ENCODE results near the gene LCOR.

LCOR gene

DNA sequence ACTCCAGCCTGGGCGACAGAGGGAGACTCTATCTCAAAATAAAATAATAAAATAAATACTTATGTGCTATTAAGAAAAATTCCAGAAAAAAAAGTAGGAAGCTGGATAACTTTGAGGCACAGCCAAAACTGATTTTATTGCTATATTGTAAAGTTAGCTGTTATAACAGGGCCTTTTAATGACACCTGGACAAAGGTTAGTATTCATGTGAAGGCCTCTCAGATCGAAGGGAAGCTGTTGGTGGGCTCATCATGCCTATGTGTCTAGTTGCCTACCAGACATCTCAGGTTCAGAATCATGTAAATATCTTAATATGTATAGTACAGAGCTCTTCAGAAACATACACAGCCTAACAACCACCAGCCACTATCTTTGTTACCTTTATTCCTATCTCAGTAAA is 143.0 kb downstream of the LCOR start:
- TF ChIP-seq, protein P1, sequence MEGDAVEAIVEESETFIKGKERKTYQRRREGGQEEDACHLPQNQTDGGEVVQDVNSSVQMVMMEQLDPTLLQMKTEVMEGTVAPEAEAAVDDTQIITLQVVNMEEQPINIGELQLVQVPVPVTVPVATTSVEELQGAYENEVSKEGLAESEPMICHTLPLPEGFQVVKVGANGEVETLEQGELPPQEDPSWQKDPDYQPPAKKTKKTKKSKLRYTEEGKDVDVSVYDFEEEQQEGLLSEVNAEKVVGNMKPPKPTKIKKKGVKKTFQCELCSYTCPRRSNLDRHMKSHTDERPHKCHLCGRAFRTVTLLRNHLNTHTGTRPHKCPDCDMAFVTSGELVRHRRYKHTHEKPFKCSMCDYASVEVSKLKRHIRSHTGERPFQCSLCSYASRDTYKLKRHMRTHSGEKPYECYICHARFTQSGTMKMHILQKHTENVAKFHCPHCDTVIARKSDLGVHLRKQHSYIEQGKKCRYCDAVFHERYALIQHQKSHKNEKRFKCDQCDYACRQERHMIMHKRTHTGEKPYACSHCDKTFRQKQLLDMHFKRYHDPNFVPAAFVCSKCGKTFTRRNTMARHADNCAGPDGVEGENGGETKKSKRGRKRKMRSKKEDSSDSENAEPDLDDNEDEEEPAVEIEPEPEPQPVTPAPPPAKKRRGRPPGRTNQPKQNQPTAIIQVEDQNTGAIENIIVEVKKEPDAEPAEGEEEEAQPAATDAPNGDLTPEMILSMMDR (IDR thresholded peaks at IDR 0.05; ENCODE audit: borderline replicate concordance, control extremely low read depth, extremely low read depth, insufficient read depth, missing control alignments) = no peak
- no peak for DNase-seq (ENCODE audit: low spot score)
- in situ Hi-C loops (cut with MboI; ENCODE audit: low sequenced_read_pairs, unreplicated experiment) = no loop called here

DNA sequence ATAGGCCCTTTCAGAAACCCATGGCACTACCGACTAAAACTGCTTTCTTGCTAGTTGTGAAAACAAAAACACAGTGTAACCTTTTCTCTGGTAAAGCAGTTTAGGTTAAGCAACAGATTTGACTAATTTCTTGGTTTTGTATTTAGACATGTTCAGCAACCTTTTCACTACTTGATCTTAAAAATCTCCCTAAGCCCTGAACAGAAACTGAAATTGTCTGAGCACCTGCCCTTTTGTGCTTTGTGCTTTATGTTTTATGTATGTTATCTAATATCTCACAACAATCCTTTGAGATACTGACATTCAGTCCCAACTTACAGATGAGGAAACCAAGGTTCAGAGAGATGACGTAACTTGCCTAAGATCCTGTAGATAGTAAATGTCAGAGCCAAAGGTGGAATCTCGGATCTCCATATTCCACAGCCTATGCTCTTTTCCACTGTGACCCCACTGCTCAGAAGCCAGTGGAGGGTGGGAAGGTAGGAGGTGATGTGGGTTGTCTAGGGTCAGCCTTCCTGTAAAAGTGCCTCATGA is 146.6 kb downstream of the LCOR start:
- in situ Hi-C loops (cut with MboI; ENCODE audit: low sequenced_read_pairs, unreplicated experiment) = no loop called here
- TF ChIP-seq, protein P1 (IDR thresholded peaks at IDR 0.05; ENCODE audit: borderline replicate concordance, control extremely low read depth, extremely low read depth, insufficient read depth, missing control alignments) = no peak
- DNase-seq (ENCODE audit: low spot score) = peak; percentile 60

DNA sequence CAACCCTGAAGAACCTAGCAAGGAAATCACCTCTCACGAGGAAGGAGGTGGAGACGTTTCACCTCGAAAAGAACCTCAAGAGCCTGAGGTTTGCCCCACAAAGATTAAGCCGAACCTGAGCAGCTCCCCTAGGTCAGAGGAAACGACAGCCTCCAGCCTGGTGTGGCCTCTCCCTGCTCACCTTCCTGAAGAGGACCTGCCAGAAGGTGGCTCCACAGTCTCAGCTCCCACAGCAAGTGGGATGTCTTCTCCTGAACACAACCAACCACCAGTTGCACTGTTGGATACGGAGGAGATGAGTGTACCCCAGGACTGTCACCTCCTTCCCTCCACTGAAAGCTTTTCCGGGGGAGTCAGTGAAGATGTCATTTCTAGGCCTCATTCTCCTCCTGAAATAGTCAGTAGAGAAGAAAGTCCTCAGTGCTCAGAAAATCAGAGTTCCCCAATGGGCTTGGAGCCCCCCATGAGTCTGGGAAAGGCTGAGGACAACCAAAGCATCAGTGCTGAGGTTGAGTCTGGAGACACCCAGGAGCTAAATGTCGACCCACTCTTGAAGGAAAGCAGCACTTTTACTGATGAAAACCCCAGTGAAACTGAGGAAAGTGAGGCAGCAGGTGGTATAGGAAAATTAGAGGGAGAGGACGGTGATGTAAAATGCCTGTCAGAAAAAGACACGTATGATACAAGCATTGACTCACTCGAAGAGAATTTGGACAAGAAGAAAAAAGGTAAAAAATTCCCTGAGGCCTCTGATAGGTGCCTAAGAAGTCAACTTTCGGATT is 150.2 kb downstream of the LCOR start:
- in situ Hi-C loops (cut with MboI; ENCODE audit: low sequenced_read_pairs, unreplicated experiment) = no loop called here
- no peak for DNase-seq (ENCODE audit: low spot score)
- TF ChIP-seq, protein P1 (IDR thresholded peaks at IDR 0.05; ENCODE audit: borderline replicate concordance, control extremely low read depth, extremely low read depth, insufficient read depth, missing control alignments) = no peak

DNA sequence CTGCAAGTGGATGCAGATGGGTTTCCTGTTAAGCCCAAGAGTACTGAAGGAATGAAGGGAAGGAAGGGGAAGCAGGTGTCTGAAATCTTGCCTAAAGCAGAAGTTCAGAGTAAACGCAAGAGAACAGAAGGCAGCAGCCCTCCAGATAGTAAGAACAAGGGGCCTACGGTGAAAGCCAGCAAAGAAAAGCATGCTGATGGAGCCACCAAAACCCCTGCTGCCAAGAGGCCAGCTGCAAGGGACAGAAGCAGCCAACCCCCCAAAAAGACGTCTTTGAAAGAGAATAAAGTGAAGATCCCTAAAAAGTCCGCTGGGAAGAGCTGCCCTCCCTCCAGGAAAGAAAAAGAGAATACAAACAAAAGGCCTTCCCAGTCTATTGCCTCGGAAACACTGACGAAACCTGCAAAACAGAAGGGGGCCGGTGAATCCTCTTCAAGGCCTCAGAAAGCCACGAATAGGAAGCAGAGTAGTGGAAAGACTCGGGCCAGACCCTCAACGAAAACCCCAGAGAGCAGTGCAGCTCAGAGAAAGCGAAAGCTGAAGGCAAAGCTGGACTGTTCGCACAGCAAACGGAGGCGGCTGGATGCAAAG is 152.5 kb downstream of the LCOR start:
- TF ChIP-seq, protein P1 (IDR thresholded peaks at IDR 0.05; ENCODE audit: borderline replicate concordance, control extremely low read depth, extremely low read depth, insufficient read depth, missing control alignments) = no peak
- in situ Hi-C loops (cut with MboI; ENCODE audit: low sequenced_read_pairs, unreplicated experiment) = no loop called here
- peak; percentile 37 for DNase-seq (ENCODE audit: low spot score)

DNA sequence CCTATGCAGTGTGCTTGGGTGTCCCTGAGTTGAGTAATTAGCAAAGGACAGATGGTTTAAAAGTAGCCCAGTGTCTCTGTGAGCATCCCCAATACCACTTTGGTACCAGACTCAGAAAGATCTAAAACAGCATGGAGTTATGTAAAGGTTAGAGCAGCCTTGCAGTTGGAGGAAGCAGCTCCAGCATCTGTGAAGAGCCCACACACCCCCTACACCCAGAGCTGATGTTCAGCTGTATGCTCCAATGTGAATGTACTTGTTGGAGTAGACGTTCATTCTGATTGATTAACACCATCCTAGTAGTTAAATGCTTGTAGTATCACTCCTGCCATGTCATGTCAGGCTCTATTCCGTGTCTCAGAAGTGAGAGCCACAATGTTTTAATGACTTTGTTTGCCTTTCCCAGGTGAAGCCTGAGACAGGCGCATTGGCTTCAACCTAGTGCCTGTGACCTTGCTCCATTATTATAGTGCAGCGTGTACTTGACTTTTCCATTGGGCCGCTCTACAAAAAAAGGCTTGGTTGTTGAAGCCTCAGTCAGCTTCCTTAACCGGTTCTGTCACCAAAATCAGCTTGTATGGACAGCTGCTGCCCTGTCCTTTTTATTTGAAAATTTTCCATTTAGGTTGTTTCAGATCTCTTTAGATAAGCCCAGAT is 154.2 kb downstream of the LCOR start:
- in situ Hi-C loops (cut with MboI; ENCODE audit: low sequenced_read_pairs, unreplicated experiment) = no loop called here
- TF ChIP-seq, protein P1 (IDR thresholded peaks at IDR 0.05; ENCODE audit: borderline replicate concordance, control extremely low read depth, extremely low read depth, insufficient read depth, missing control alignments) = no peak
- no peak for DNase-seq (ENCODE audit: low spot score)

DNA sequence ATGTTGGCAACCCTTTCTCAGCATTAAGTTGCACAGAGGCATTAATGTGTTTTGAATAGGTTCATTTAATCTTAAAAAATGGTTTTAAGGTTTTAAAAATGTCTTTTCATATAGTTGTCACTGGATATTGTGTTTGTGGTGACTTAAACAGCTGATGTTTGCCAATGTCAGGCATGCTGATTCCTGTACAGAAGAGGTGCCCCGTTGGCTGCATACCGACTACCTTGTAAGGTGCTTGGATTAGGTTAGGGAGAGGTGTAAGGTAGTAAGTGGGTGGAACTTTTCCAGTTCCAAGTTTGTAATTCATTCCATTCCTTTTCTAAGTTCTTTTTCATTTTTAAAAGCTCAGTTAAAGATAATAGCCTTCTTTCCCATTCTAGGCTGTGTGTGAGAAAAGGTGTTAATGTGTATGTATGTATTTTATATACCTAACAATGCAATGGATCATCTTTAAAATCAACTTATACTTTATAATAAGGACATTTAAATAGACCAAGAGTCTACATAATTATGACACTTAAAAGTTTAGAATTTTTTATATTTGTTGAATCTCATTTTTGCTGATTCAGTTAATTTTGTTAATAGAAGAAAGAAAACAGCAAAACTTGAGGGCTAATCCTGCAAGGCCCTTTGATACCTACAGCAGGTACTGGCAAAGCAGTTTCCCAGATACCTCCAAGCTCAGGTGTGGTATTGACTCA is 155.2 kb downstream of the LCOR start:
- in situ Hi-C loops (cut with MboI; ENCODE audit: low sequenced_read_pairs, unreplicated experiment) = no loop called here
- TF ChIP-seq, protein P1 (IDR thresholded peaks at IDR 0.05; ENCODE audit: borderline replicate concordance, control extremely low read depth, extremely low read depth, insufficient read depth, missing control alignments) = no peak
- no peak for DNase-seq (ENCODE audit: low spot score)

All from GM13976 (cell line).